HEK293 (cell line): Measurements from ENCODE around the gene CDR2L.
A peak's percentile ranks its signal among the peaks of the same experiment; 100 is the strongest.

Experiments used
- CTCF ChIP-seq: fragments of 450-650 bp; formaldehyde crosslinking; IDR thresholded peaks from 2 replicates; pipeline ENCODE4 v1.5.1; 2016; ENCODE audit warnings: missing biosample characterization, missing genetic modification characterization
- KLF1 ChIP-seq: fragments of 450-650 bp; formaldehyde crosslinking; IDR thresholded peaks from 2 replicates; pipeline ENCODE4 v1.5.1; 2016; ENCODE audit warnings: missing biosample characterization, missing genetic modification characterization
- KLF8 ChIP-seq: fragments of 450-650 bp; formaldehyde crosslinking; IDR thresholded peaks from 2 replicates; pipeline ENCODE4 v1.5.1; 2016; ENCODE audit warnings: missing biosample characterization, missing genetic modification characterization
- OSR2 ChIP-seq: fragments of 450-650 bp; formaldehyde crosslinking; IDR thresholded peaks from 2 replicates; pipeline ENCODE4 v1.5.1; 2016; ENCODE audit warnings: missing biosample characterization, missing genetic modification characterization
- REPIN1 ChIP-seq: fragments of 450-650 bp; formaldehyde crosslinking; IDR thresholded peaks from 2 replicates; pipeline ENCODE4 v1.5.1; 2017; ENCODE audit warnings: missing biosample characterization, missing genetic modification characterization, low read depth
- ZBTB20 ChIP-seq: fragments of 450-650 bp; formaldehyde crosslinking; IDR thresholded peaks from 2 replicates; pipeline ENCODE4 v1.5.1; 2016; ENCODE audit warnings: missing biosample characterization, missing genetic modification characterization
- ZBTB44 ChIP-seq: fragments of 450-650 bp; IDR thresholded peaks from 2 replicates; pipeline ENCODE4 v1.5.1; 2018; ENCODE audit warnings: missing biosample characterization, mild to moderate bottlenecking, missing genetic modification characterization
- ZFP41 ChIP-seq: fragments of 450-650 bp; formaldehyde crosslinking; IDR thresholded peaks from 2 replicates; pipeline ENCODE4 v1.5.1; 2016; ENCODE audit warnings: missing biosample characterization, missing genetic modification characterization, borderline replicate concordance
- ZIC2 ChIP-seq: fragments of 450-650 bp; formaldehyde crosslinking; IDR thresholded peaks from 2 replicates; pipeline ENCODE4 v1.5.1; 2016; ENCODE audit warnings: missing biosample characterization, missing genetic modification characterization
- ZNF157 ChIP-seq: fragments of 450-650 bp; formaldehyde crosslinking; IDR thresholded peaks from 2 replicates; pipeline ENCODE4 v1.5.1; 2016; ENCODE audit warnings: missing biosample characterization, missing genetic modification characterization
- ZNF202 ChIP-seq: fragments of 450-650 bp; formaldehyde crosslinking; IDR thresholded peaks from 2 replicates; pipeline ENCODE4 v1.5.1; 2016; ENCODE audit warnings: missing biosample characterization, missing genetic modification characterization, borderline replicate concordance
- ZNF248 ChIP-seq: fragments of 450-650 bp; formaldehyde crosslinking; IDR thresholded peaks from 2 replicates; pipeline ENCODE4 v1.5.1; 2017; ENCODE audit warnings: missing biosample characterization, missing genetic modification characterization
- ZNF266 ChIP-seq: fragments of 450-650 bp; formaldehyde crosslinking; IDR thresholded peaks from 2 replicates; pipeline ENCODE4 v1.5.1; 2016; ENCODE audit warnings: missing biosample characterization, missing genetic modification characterization, low read depth
- ZNF398 ChIP-seq: fragments of 450-650 bp; formaldehyde crosslinking; IDR thresholded peaks from 2 replicates; pipeline ENCODE4 v1.5.1; 2017; ENCODE audit warnings: missing biosample characterization, missing genetic modification characterization
- ZNF433 ChIP-seq: fragments of 450-650 bp; formaldehyde crosslinking; IDR thresholded peaks from 2 replicates; pipeline ENCODE4 v1.5.1; 2016; ENCODE audit warnings: missing biosample characterization, missing genetic modification characterization, low read depth
- ZNF510 ChIP-seq: fragments of 450-650 bp; formaldehyde crosslinking; IDR thresholded peaks from 2 replicates; pipeline ENCODE4 v1.5.1; 2018; ENCODE audit warnings: mild to moderate bottlenecking, missing genetic modification characterization, missing biosample characterization; ENCODE audit not compliant: insufficient replicate concordance
- ZNF585B ChIP-seq: fragments of 450-650 bp; formaldehyde crosslinking; IDR thresholded peaks from 2 replicates; pipeline ENCODE4 v1.5.1; 2016; ENCODE audit warnings: missing biosample characterization, missing genetic modification characterization
- ZNF639 ChIP-seq: fragments of 450-650 bp; formaldehyde crosslinking; IDR thresholded peaks from 2 replicates; pipeline ENCODE4 v1.5.1; 2016; ENCODE audit warnings: missing biosample characterization, missing genetic modification characterization
- ZNF785 ChIP-seq: fragments of 450-650 bp; formaldehyde crosslinking; IDR thresholded peaks from 2 replicates; pipeline ENCODE4 v1.5.1; 2016; ENCODE audit warnings: missing biosample characterization, missing genetic modification characterization
- ZNF791 ChIP-seq: fragments of 450-650 bp; formaldehyde crosslinking; IDR thresholded peaks from 2 replicates; pipeline ENCODE4 v1.5.1; 2016; ENCODE audit warnings: missing biosample characterization, missing genetic modification characterization
- ZNF792 ChIP-seq: fragments of 450-650 bp; formaldehyde crosslinking; IDR thresholded peaks from 2 replicates; pipeline ENCODE4 v1.5.1; 2016; ENCODE audit warnings: missing biosample characterization, missing genetic modification characterization
- TF ChIP-seq, protein P1 (sequence below): fragments of 450-650 bp; formaldehyde crosslinking; IDR thresholded peaks from 2 replicates; pipeline ENCODE4 v1.5.1; 2016; ENCODE audit warnings: missing biosample characterization, missing genetic modification characterization
- TF ChIP-seq, protein P2 (sequence below): fragments of 450-650 bp; formaldehyde crosslinking; IDR thresholded peaks from 2 replicates; pipeline ENCODE4 v1.5.1; 2016; ENCODE audit warnings: missing biosample characterization, missing genetic modification characterization
- TF ChIP-seq, protein P3 (sequence below): fragments of 450-650 bp; formaldehyde crosslinking; IDR thresholded peaks from 2 replicates; pipeline ENCODE4 v1.5.1; 2016; ENCODE audit warnings: missing biosample characterization, missing genetic modification characterization
- TF ChIP-seq, protein P4 (sequence below): fragments of 450-650 bp; formaldehyde crosslinking; IDR thresholded peaks from 2 replicates; pipeline ENCODE4 v1.5.1; 2016; ENCODE audit warnings: missing biosample characterization, missing genetic modification characterization

Gene CDR2L

DNA sequence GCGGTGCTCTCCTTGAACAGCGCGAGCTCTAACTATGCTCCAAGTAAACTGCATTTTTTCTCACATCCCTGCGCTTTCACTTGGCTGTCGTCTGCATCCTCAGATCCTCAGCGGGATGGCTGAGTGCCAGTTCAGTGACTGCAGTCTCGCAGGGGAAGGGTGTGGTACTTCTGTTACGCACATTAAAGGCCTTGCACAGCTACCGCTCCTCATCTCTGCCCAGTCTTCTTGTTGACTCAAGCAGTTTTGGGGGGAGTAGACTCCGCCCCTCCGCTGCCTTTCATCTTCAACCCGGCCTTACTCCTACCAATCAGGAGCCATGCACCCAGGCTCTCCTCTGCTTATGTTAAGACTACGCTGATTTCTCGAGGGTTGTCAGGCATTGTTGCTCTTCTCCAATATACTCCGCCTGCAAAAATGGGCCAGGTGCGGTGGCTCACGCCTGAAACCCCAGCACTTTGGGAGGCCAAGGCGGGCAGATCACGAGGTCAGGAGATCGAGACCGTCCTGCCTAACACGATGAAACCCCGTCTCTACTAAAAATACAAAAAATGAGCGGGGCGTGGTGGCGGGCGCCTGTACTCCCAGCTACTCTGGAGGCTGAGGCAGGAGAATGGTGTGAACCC lies 49.3 kb downstream of the CDR2L start (continued):
- TF ChIP-seq ZNF157 (no peak), ZNF248 (tag by site-specific recombination) (no peak), ZBTB44 (peak; percentile 90), ZBTB20 (tag by site-specific recombination) (peak; percentile 64), REPIN1 (tag by site-specific recombination) (no peak), ZNF785 (tag by site-specific recombination) (no peak), ZNF202 (tag by site-specific recombination) (no peak), ZNF639 (tag by site-specific recombination) (no peak), ZNF792 (no peak), ZNF791 (tag by site-specific recombination) (no peak), ZNF433 (no peak), ZNF266 (tag by site-specific recombination) (no peak), KLF1 (tag by site-specific recombination) (peak; percentile 92), ZNF398 (tag by site-specific recombination) (no peak), ZNF510 (tag by site-specific recombination) (no peak), ZFP41 (tag by site-specific recombination) (no peak), ZNF585B (tag by site-specific recombination) (no peak), CTCF (no peak), KLF8 (tag by site-specific recombination) (peak; percentile 73; the same call in 1 of the 2 replicates), ZIC2 (peak; percentile 36; the same call in 1 of the 2 replicates), OSR2 (tag by site-specific recombination) (peak; percentile 100)
- TF ChIP-seq, protein P1, sequence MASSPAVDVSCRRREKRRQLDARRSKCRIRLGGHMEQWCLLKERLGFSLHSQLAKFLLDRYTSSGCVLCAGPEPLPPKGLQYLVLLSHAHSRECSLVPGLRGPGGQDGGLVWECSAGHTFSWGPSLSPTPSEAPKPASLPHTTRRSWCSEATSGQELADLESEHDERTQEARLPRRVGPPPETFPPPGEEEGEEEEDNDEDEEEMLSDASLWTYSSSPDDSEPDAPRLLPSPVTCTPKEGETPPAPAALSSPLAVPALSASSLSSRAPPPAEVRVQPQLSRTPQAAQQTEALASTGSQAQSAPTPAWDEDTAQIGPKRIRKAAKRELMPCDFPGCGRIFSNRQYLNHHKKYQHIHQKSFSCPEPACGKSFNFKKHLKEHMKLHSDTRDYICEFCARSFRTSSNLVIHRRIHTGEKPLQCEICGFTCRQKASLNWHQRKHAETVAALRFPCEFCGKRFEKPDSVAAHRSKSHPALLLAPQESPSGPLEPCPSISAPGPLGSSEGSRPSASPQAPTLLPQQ, result no peak
- TF ChIP-seq, protein P2, sequence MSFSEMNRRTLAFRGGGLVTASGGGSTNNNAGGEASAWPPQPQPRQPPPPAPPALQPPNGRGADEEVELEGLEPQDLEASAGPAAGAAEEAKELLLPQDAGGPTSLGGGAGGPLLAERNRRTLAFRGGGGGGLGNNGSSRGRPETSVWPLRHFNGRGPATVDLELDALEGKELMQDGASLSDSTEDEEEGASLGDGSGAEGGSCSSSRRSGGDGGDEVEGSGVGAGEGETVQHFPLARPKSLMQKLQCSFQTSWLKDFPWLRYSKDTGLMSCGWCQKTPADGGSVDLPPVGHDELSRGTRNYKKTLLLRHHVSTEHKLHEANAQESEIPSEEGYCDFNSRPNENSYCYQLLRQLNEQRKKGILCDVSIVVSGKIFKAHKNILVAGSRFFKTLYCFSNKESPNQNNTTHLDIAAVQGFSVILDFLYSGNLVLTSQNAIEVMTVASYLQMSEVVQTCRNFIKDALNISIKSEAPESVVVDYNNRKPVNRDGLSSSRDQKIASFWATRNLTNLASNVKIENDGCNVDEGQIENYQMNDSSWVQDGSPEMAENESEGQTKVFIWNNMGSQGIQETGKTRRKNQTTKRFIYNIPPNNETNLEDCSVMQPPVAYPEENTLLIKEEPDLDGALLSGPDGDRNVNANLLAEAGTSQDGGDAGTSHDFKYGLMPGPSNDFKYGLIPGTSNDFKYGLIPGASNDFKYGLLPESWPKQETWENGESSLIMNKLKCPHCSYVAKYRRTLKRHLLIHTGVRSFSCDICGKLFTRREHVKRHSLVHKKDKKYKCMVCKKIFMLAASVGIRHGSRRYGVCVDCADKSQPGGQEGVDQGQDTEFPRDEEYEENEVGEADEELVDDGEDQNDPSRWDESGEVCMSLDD (tag by site-specific recombination), result peak; percentile 44
- TF ChIP-seq, protein P3, sequence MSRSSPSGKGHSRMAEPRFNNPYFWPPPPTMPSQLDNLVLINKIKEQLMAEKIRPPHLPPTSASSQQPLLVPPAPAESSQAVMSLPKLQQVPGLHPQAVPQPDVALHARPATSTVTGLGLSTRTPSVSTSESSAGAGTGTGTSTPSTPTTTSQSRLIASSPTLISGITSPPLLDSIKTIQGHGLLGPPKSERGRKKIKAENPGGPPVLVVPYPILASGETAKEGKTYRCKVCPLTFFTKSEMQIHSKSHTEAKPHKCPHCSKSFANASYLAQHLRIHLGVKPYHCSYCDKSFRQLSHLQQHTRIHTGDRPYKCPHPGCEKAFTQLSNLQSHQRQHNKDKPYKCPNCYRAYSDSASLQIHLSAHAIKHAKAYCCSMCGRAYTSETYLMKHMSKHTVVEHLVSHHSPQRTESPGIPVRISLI, result no peak
- TF ChIP-seq, protein P4, sequence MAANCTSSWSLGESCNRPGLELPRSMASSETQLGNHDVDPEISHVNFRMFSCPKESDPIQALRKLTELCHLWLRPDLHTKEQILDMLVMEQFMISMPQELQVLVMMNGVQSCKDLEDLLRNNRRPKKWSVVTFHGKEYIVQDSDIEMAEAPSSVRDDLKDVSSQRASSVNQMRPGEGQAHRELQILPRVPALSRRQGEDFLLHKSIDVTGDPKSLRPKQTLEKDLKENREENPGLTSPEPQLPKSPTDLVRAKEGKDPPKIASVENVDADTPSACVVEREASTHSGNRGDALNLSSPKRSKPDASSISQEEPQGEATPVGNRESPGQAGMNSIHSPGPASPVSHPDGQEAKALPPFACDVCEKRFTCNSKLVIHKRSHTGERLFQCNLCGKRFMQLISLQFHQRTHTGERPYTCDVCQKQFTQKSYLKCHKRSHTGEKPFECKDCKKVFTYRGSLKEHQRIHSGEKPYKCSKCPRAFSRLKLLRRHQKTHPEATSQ, result no peak
